HepG2 (cell line): ENCODE data around the gene MRFAP1. TPM values are rescaled to one million over a fixed set of nuclear protein-coding genes. Genes with fewer than 3 reads are reported as not detected.

Experiments
- DR1 ChIP-seq: sonication (generic); formaldehyde crosslinking; IDR thresholded peaks from 2 replicates; pipeline ENCODE4 v1.8.0; 2021; ENCODE audit warnings: mild to moderate bottlenecking, missing genetic modification reagents, inconsistent platforms
- FOXJ3 ChIP-seq: sonication (generic); formaldehyde crosslinking; IDR thresholded peaks from 2 replicates; pipeline ENCODE4 v1.4.0; 2020; ENCODE audit warnings: missing genetic modification reagents, mild to moderate bottlenecking, borderline replicate concordance
- HDAC1 ChIP-seq: sonication (generic); formaldehyde crosslinking; IDR thresholded peaks from 2 replicates; pipeline ENCODE4 v1.5.1; 2020; ENCODE audit warnings: mild to moderate bottlenecking, missing genetic modification reagents
- MED1 ChIP-seq: sonication (generic); formaldehyde crosslinking; IDR thresholded peaks from 2 replicates; pipeline ENCODE4 v1.4.0; 2020; ENCODE audit warnings: missing genetic modification reagents
- MTF2 ChIP-seq: sonication (generic); formaldehyde crosslinking; IDR thresholded peaks from 2 replicates; pipeline ENCODE4 v1.5.0; 2020; ENCODE audit warnings: missing genetic modification reagents, borderline replicate concordance
- NFE2 ChIP-seq: sonication (generic); formaldehyde crosslinking; IDR thresholded peaks from 2 replicates; pipeline ENCODE4 v1.4.0; 2020; ENCODE audit warnings: missing genetic modification reagents
- RNF2 ChIP-seq: fragments of 450-650 bp; conservative IDR thresholded peaks from 2 replicates; pipeline ENCODE4 v1.6.1; 2016; ENCODE audit warnings: low read depth
- TRIM24 ChIP-seq: sonication (generic); formaldehyde crosslinking; IDR thresholded peaks from 2 replicates; pipeline ENCODE4 v1.8.0; 2022; ENCODE audit warnings: mild to moderate bottlenecking, missing genetic modification reagents
- ZBTB7A ChIP-seq: sonication (generic); formaldehyde crosslinking; IDR thresholded peaks from 2 replicates; pipeline ENCODE4 v1.8.0; 2022; ENCODE audit warnings: mild to moderate bottlenecking, missing genetic modification reagents
- ZEB1 ChIP-seq: IDR thresholded peaks from 2 replicates; pipeline ENCODE4 v1.6.1; 2012; ENCODE audit warnings: mild to moderate bottlenecking, low read depth, inconsistent platforms; ENCODE audit not compliant: insufficient replicate concordance
- ZNF124 ChIP-seq: sonication (generic); formaldehyde crosslinking; IDR thresholded peaks from 2 replicates; pipeline ENCODE4 v1.4.0; 2020; ENCODE audit warnings: missing genetic modification reagents
- ZNF232 ChIP-seq: sonication (generic); formaldehyde crosslinking; IDR thresholded peaks from 2 replicates; pipeline ENCODE4 v1.4.0; 2020; ENCODE audit warnings: missing genetic modification reagents, borderline replicate concordance
- ZNF709 ChIP-seq: sonication (generic); formaldehyde crosslinking; IDR thresholded peaks from 2 replicates; pipeline ENCODE4 v1.5.0; 2020; ENCODE audit warnings: mild to moderate bottlenecking, missing genetic modification reagents
- ZNF746 ChIP-seq: sonication (generic); formaldehyde crosslinking; IDR thresholded peaks from 2 replicates; pipeline ENCODE4 v1.8.0; 2022; ENCODE audit warnings: mild to moderate bottlenecking, missing genetic modification reagents
- ZNF749 ChIP-seq: sonication (generic); formaldehyde crosslinking; IDR thresholded peaks from 2 replicates; pipeline ENCODE4 v1.8.0; 2022; ENCODE audit warnings: mild to moderate bottlenecking, missing genetic modification reagents, moderate library complexity, borderline replicate concordance
- ZNF776 ChIP-seq: sonication (generic); formaldehyde crosslinking; IDR thresholded peaks from 2 replicates; pipeline ENCODE4 v1.4.0; 2020; ENCODE audit warnings: mild to moderate bottlenecking, missing genetic modification reagents
- ZNF879 ChIP-seq: sonication (generic); formaldehyde crosslinking; IDR thresholded peaks from 2 replicates; pipeline ENCODE4 v1.8.1; 2023; ENCODE audit warnings: missing genetic modification reagents
- polyA plus RNA-seq, 8 experiments: library from polyadenylated mRNA; depleted of rRNA in 3 of 8; stranded (reverse) in 7 of 8; unstranded in 1 of 8; fragments of >200 nt; fragmentation: Illumina TruSeq in 4 of 8; extraction: Trizol in 4 of 8; gene quantifications; 2 replicates each; pipeline versions ENCODE4 v1.2.1 to v1.2.3, GENCODE V29; 2011 to 2016; ENCODE audit warnings: low read depth in 4 of 8, missing spikeins in 1 of 8, mixed read lengths in 1 of 8; ENCODE audit not compliant: insufficient read depth in 1 of 8
- total RNA-seq, 5 experiments: library from RNA; depleted of rRNA; stranded (reverse); fragments of >200 nt; fragmentation: Illumina TruSeq; extraction: Trizol; gene quantifications; 2 replicates each; pipeline ENCODE4 v1.2.3, GENCODE V29; 2016; ENCODE audit warnings: low read depth in 1 of 5
- TF ChIP-seq, protein P1 (sequence below): sonication (generic); formaldehyde crosslinking; conservative IDR thresholded peaks from 2 replicates; pipeline ENCODE4 v1.4.0; 2020; ENCODE audit warnings: missing genetic modification reagents
- TF ChIP-seq, protein P2 (sequence below): sonication (generic); formaldehyde crosslinking; IDR thresholded peaks from 2 replicates; pipeline ENCODE4 v1.5.1; 2020; ENCODE audit warnings: mild to moderate bottlenecking, missing genetic modification reagents, borderline replicate concordance
- TF ChIP-seq, protein P3 (sequence below): sonication (generic); formaldehyde crosslinking; IDR thresholded peaks from 2 replicates; pipeline ENCODE4 v1.5.0; 2020; ENCODE audit warnings: mild to moderate bottlenecking, missing genetic modification reagents, borderline replicate concordance

The MRFAP1 gene
- total and polyA plus RNA-seq, 2 of the 13 experiments (the other 11 are each of a cell fraction or from before 2014, with no cell fraction given), result 112 to 158 TPM

DNA sequence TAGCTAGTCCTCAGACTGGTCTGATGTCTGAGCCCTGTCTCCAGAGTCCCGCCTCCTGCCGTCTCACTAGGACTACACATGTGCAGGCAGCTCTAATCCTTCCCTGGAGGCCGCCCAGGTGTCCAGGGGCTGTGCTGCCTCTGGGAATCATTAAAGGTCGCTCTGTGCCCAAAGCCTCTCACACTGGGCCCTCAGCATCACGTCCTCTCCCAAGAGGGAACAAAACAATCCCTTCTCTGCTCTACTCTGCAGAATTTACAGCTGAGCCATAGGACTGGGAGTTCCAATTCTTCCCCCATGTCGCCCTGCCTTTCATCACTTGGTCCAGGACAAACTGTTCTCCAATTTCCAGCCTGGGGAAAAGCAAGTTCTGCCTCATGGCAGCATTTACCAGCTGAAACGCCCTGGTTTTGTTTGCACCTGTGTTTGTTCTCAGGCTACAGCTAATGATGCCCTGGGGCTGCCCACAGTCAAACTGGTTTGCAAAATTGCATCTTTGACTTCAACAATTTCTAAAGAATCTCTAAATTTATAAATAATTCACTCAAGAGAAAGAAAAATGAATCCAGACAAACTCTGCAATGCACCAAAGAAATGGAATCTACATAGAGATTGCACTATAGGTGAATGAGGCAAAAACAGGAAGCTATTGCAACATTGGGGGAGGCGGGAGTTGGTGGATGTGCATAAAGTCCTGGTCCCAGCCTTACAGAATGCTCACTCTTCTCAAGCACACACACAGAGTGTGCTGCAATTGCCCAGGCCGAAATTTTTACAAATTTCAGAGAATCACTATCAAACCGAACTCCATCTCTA is 7.2 kb upstream of the MRFAP1 start (continued):
- TF ChIP-seq HDAC1 (0 out of 2 replicates have a peak, but pooled peaks have one; percentile 31), ZNF749 (CRISPR knock-in tag) (no peak), RNF2 (no peak), ZNF232 (no peak), FOXJ3 (CRISPR knock-in tag) (peak; percentile 44; the same call in 1 of the 2 replicates), ZNF709 (CRISPR knock-in tag) (no peak), NFE2 (no peak), ZBTB7A (no peak), TRIM24 (CRISPR knock-in tag) (peak; percentile 64; the same call in 1 of the 2 replicates), ZNF776 (CRISPR knock-in tag) (no peak), MTF2 (CRISPR knock-in tag) (no peak), ZEB1 (peak; percentile 64), MED1 (CRISPR knock-in tag) (peak; percentile 59), ZNF124 (peak; percentile 18; the same call in 1 of the 2 replicates), ZNF879 (no peak), ZNF746 (CRISPR knock-in tag) (no peak), DR1 (no peak)
- TF ChIP-seq, protein P1, sequence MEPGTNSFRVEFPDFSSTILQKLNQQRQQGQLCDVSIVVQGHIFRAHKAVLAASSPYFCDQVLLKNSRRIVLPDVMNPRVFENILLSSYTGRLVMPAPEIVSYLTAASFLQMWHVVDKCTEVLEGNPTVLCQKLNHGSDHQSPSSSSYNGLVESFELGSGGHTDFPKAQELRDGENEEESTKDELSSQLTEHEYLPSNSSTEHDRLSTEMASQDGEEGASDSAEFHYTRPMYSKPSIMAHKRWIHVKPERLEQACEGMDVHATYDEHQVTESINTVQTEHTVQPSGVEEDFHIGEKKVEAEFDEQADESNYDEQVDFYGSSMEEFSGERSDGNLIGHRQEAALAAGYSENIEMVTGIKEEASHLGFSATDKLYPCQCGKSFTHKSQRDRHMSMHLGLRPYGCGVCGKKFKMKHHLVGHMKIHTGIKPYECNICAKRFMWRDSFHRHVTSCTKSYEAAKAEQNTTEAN (CRISPR knock-in tag), result peak; percentile 67; the same call in 1 of the 2 replicates
- TF ChIP-seq, protein P2, sequence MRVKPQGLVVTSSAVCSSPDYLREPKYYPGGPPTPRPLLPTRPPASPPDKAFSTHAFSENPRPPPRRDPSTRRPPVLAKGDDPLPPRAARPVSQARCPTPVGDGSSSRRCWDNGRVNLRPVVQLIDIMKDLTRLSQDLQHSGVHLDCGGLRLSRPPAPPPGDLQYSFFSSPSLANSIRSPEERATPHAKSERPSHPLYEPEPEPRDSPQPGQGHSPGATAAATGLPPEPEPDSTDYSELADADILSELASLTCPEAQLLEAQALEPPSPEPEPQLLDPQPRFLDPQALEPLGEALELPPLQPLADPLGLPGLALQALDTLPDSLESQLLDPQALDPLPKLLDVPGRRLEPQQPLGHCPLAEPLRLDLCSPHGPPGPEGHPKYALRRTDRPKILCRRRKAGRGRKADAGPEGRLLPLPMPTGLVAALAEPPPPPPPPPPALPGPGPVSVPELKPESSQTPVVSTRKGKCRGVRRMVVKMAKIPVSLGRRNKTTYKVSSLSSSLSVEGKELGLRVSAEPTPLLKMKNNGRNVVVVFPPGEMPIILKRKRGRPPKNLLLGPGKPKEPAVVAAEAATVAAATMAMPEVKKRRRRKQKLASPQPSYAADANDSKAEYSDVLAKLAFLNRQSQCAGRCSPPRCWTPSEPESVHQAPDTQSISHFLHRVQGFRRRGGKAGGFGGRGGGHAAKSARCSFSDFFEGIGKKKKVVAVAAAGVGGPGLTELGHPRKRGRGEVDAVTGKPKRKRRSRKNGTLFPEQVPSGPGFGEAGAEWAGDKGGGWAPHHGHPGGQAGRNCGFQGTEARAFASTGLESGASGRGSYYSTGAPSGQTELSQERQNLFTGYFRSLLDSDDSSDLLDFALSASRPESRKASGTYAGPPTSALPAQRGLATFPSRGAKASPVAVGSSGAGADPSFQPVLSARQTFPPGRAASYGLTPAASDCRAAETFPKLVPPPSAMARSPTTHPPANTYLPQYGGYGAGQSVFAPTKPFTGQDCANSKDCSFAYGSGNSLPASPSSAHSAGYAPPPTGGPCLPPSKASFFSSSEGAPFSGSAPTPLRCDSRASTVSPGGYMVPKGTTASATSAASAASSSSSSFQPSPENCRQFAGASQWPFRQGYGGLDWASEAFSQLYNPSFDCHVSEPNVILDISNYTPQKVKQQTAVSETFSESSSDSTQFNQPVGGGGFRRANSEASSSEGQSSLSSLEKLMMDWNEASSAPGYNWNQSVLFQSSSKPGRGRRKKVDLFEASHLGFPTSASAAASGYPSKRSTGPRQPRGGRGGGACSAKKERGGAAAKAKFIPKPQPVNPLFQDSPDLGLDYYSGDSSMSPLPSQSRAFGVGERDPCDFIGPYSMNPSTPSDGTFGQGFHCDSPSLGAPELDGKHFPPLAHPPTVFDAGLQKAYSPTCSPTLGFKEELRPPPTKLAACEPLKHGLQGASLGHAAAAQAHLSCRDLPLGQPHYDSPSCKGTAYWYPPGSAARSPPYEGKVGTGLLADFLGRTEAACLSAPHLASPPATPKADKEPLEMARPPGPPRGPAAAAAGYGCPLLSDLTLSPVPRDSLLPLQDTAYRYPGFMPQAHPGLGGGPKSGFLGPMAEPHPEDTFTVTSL (CRISPR knock-in tag), result no peak; the same call in 1 of the 2 replicates
- TF ChIP-seq, protein P3, sequence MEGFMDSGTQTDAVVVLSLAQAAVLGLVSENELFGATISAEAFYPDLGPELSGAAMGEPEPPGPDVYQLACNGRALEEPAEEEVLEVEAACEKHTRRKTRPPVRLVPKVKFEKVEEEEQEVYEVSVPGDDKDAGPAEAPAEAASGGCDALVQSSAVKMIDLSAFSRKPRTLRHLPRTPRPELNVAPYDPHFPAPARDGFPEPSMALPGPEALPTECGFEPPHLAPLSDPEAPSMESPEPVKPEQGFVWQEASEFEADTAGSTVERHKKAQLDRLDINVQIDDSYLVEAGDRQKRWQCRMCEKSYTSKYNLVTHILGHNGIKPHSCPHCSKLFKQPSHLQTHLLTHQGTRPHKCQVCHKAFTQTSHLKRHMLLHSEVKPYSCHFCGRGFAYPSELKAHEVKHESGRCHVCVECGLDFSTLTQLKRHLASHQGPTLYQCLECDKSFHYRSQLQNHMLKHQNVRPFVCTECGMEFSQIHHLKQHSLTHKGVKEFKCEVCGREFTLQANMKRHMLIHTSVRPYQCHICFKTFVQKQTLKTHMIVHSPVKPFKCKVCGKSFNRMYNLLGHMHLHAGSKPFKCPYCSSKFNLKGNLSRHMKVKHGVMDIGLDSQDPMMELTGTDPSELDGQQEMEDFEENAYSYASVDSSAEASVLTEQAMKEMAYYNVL (CRISPR knock-in tag), result 0 out of 2 replicates have a peak, but pooled peaks have one; percentile 26
